Liver (tissue), 3 donors: Measurements from ENCODE around the gene TLR5.

Experiments
- ATF3 ChIP-seq: IDR thresholded peaks from 2 replicates; pipeline ENCODE4 v1.6.1; 2016; ENCODE audit warnings: antibody characterized with exemption
- CTCF ChIP-seq: fragments of 150-350 bp; IDR thresholded peaks from 2 replicates; pipeline ENCODE4 v1.5.1; 2017; ENCODE audit warnings: improper control_type of control experiment, low read depth, low read length; ENCODE audit not compliant: missing input control
- EGR1 ChIP-seq, 2 donors: IDR thresholded peaks; 2 replicates each; pipeline ENCODE4 v1.6.1; 2016 to 2018; ENCODE audit warnings: antibody characterized with exemption in 2 of 2, low read depth in 2 of 2
- FOXA1 ChIP-seq: IDR thresholded peaks from 2 replicates; pipeline ENCODE4 v1.6.1; 2016; ENCODE audit warnings: antibody characterized with exemption
- GABPA ChIP-seq, 2 donors: IDR thresholded peaks in 1 of 2; conservative IDR thresholded peaks in 1 of 2; 2 replicates each; pipeline ENCODE4 v1.6.1; 2016; ENCODE audit warnings: antibody characterized with exemption in 2 of 2, mild to moderate bottlenecking in 1 of 2, moderate library complexity in 1 of 2
- HNF4A ChIP-seq, 2 donors: conservative IDR thresholded peaks; 2 replicates each; pipeline ENCODE4 v1.6.1; 2016; ENCODE audit warnings: antibody characterized with exemption in 2 of 2, mild to moderate bottlenecking in 2 of 2
- JUND ChIP-seq, 2 donors: IDR thresholded peaks; 2 replicates each; pipeline ENCODE4 v1.6.1; 2016; ENCODE audit warnings: antibody characterized with exemption in 2 of 2
- MAX ChIP-seq: IDR thresholded peaks from 2 replicates; pipeline ENCODE4 v1.6.1; 2016; ENCODE audit warnings: antibody characterized with exemption
- RAD21 ChIP-seq, 2 donors: IDR thresholded peaks; 2 replicates each; pipeline ENCODE4 v1.6.1; 2016; ENCODE audit warnings: antibody characterized with exemption in 2 of 2, mild to moderate bottlenecking in 2 of 2
- REST ChIP-seq: IDR thresholded peaks from 2 replicates; pipeline ENCODE4 v1.6.1; 2016; ENCODE audit warnings: antibody characterized with exemption, mild to moderate bottlenecking
- RXRA ChIP-seq, 2 donors: IDR thresholded peaks; 2 replicates each; pipeline ENCODE4 v1.6.1; 2017 to 2018; ENCODE audit warnings: antibody characterized with exemption in 2 of 2, mild to moderate bottlenecking in 1 of 2
- TAF1 ChIP-seq: conservative IDR thresholded peaks from 2 replicates; pipeline ENCODE4 v1.6.1; 2016; ENCODE audit warnings: antibody characterized with exemption, mild to moderate bottlenecking
- YY1 ChIP-seq: IDR thresholded peaks from 2 replicates; pipeline ENCODE4 v1.6.1; 2016; ENCODE audit warnings: antibody characterized with exemption, mild to moderate bottlenecking
- ZBTB33 ChIP-seq: IDR thresholded peaks from 2 replicates; pipeline ENCODE4 v1.6.1; 2016; ENCODE audit warnings: antibody characterized with exemption
- donor health status: healthy.
- donor health status: healthy.

- TF ChIP-seq TAF1 (no peak), CTCF (no peak), EGR1 (IDR thresholded peaks at IDR 0.05; ENCODE audit: low read depth in 2 of 2) (no peak), MAX (no peak), ATF3 (no peak), HNF4A (conservative IDR thresholded peaks at IDR 0.05) (no peak), YY1 (no peak), GABPA (IDR thresholded peaks at IDR 0.05 in 1 of 2, conservative IDR thresholded peaks at IDR 0.05 in 1 of 2) (no peak), RXRA (IDR thresholded peaks at IDR 0.05) (no peak), REST (no peak), RAD21 (IDR thresholded peaks at IDR 0.05) (no peak), JUND (IDR thresholded peaks at IDR 0.05) (no peak), FOXA1 (no peak), ZBTB33 (no peak)
Measured at GRCh38 chr1:223095870-223096269, 47.2 kb downstream of the TLR5 start.
